ENCODE data around the gene FADD.
A peak's percentile ranks its signal among the peaks of the same experiment; 100 is the strongest.
"Not testable (repeated sequence)": the region's sequence is repeated elsewhere in the genome, so short reads cannot be mapped to it uniquely, and the experiment has no call there.

The FADD gene

GRCh38 chr11:70205049-70205725, 2.1 kb downstream of the FADD start:
- no peak for DNase-seq (ENCODE audit: low spot score)

GRCh38 chr11:70205766-70206165, 2.7 kb downstream of the FADD start:
- DNase-seq (ENCODE audit: low spot score) = no peak

GRCh38 chr11:70206226-70206981, 3.3 kb downstream of the FADD start:
- DNase-seq (ENCODE audit: low spot score) = no peak

- no peak for DNase-seq (ENCODE audit: low spot score)
These were observed 3.9 kb downstream of the FADD start for GRCh38 chr11:70206982-70207376.

GRCh38 chr11:70207531-70208131, 4.5 kb downstream of the FADD start:
- no peak for DNase-seq (ENCODE audit: low spot score)

GRCh38 chr11:70209391-70209912, 6.4 kb downstream of the FADD start:
- DNase-seq (ENCODE audit: low spot score) = no peak

- no peak for DNase-seq (ENCODE audit: low spot score)
These were observed 7.0 kb downstream of the FADD start for GRCh38 chr11:70210051-70210501.

GRCh38 chr11:70210530-70210929, 7.4 kb downstream of the FADD start:
- no peak for DNase-seq (ENCODE audit: low spot score)

GRCh38 chr11:70212227-70212811, 9.2 kb downstream of the FADD start:
- DNase-seq (ENCODE audit: low spot score) = no peak

- not testable (repeated sequence) for DNase-seq (ENCODE audit: low spot score)
These were observed 14.3 kb downstream of the FADD start for GRCh38 chr11:70217388-70217787.

- DNase-seq (ENCODE audit: low spot score) = not testable (repeated sequence)
These were observed 15.0 kb downstream of the FADD start for GRCh38 chr11:70218076-70218475.

- DNase-seq (ENCODE audit: low spot score) = no peak
These were observed 17.0 kb downstream of the FADD start for GRCh38 chr11:70220136-70220535.

- no peak for DNase-seq (ENCODE audit: low spot score)
These were observed 17.8 kb downstream of the FADD start for GRCh38 chr11:70220920-70221319.

- DNase-seq (ENCODE audit: low spot score) = no peak
These were observed 22.6 kb downstream of the FADD start for GRCh38 chr11:70225681-70226177.

- no peak for DNase-seq (ENCODE audit: low spot score)
These were observed 23.1 kb downstream of the FADD start for GRCh38 chr11:70226183-70226582.

GRCh38 chr11:70226967-70227366, 23.9 kb downstream of the FADD start:
- peak; percentile 71 for DNase-seq (ENCODE audit: low spot score)

GRCh38 chr11:70229737-70230136, 26.6 kb downstream of the FADD start:
- DNase-seq (ENCODE audit: low spot score) = no peak

- DNase-seq (ENCODE audit: low spot score) = no peak
These were observed 27.2 kb downstream of the FADD start for GRCh38 chr11:70230151-70230839.

- DNase-seq (ENCODE audit: low spot score) = no peak
These were observed 28.0 kb downstream of the FADD start for GRCh38 chr11:70230840-70231710.

- DNase-seq (ENCODE audit: low spot score) = no peak
These were observed 29.9 kb downstream of the FADD start for GRCh38 chr11:70233034-70233433.

- no peak for DNase-seq (ENCODE audit: low spot score)
These were observed 30.4 kb downstream of the FADD start for GRCh38 chr11:70233511-70233934.

Data from iPS-NIHi11 (cell line).